PC-3 (cell line): ENCODE data around the gene ST6GALNAC2. TPM values are rescaled to one million over a fixed set of nuclear protein-coding genes. Genes with fewer than 3 reads are reported as not detected.

Source experiments
- ATAC-seq: fragments of 200-7000 bp; cut with Tn5 transposase; 2 replicates; pipeline ENCODE4 v1.9.1; 2020; ENCODE audit warnings: mild to moderate bottlenecking, moderate library complexity
- BruUV-seq: library from RNA; stranded (reverse); fragments of 400-500 nt; replicated peaks from 2 replicates; lab custom pipeline; 2021; lab: Mats Ljungman, UMichigan
- CTCF ChIA-PET: fragments of 300-600 bp; sonication (Branson Sonifier 250); formaldehyde crosslinking; loops from one replicate; lab custom pipeline; 2022; ENCODE audit warnings: antibody characterized with exemption; lab: Charles Lee
- POLR2A ChIA-PET: fragments of 300-600 bp; sonication (Branson Sonifier 250); formaldehyde crosslinking; loops from one replicate; lab custom pipeline; 2022; ENCODE audit warnings: antibody characterized with exemption; ENCODE audit not compliant: unreplicated experiment; lab: Charles Lee
- DNase-seq: peaks from one replicate; pipeline ENCODE4 v3.0.0-alpha.2; 2015
- H2AFZ ChIP-seq: fragments of 300-600 bp; sonication (generic); 2 replicates; pipeline ENCODE4 v1.6.0; 2016; ENCODE audit warnings: antibody characterized with exemption, low read length
- H3F3A ChIP-seq: fragments of 300-600 bp; sonication (generic); one replicate; pipeline ENCODE4 v1.6.0; 2017; ENCODE audit warnings: antibody characterized with exemption, low read length, control low read depth, mild to moderate bottlenecking; ENCODE audit not compliant: unreplicated experiment
- H3K27ac ChIP-seq: fragments of 300-600 bp; sonication (generic); 2 replicates; pipeline ENCODE4 v1.5.1; 2016; ENCODE audit warnings: mild to moderate bottlenecking, low read length
- H3K27me3 ChIP-seq: fragments of 300-600 bp; sonication (generic); 2 replicates; pipeline ENCODE4 v1.6.1; 2016; ENCODE audit warnings: low read length, mixed read lengths
- H3K36me3 ChIP-seq: fragments of 300-600 bp; sonication (generic); 2 replicates; pipeline ENCODE4 v1.6.1; 2016; ENCODE audit warnings: low read depth, mixed run types, low read length, mixed read lengths
- H3K4me1 ChIP-seq: fragments of 300-600 bp; sonication (generic); 2 replicates; pipeline ENCODE4 v1.5.1; 2016; ENCODE audit warnings: low read length; ENCODE audit not compliant: insufficient read depth
- H3K4me2 ChIP-seq: fragments of 300-600 bp; sonication (generic); 2 replicates; pipeline ENCODE4 v1.6.0; 2016; ENCODE audit warnings: low read length
- H3K4me3 ChIP-seq: fragments of 300-600 bp; sonication (generic); 2 replicates; pipeline ENCODE4 v1.5.1; 2016; ENCODE audit warnings: mild to moderate bottlenecking, low read length, mixed read lengths
- H3K79me2 ChIP-seq: fragments of 300-600 bp; sonication (generic); 2 replicates; pipeline ENCODE4 v1.6.1; 2017; ENCODE audit warnings: low read length, mixed read lengths
- H3K9ac ChIP-seq: fragments of 300-600 bp; sonication (generic); 2 replicates; pipeline ENCODE4 v1.6.0; 2016; ENCODE audit warnings: mild to moderate bottlenecking, low read length
- H3K9me2 ChIP-seq: fragments of 300-600 bp; sonication (generic); replicated peaks from 2 replicates; pipeline ENCODE4 v1.6.1; 2016; ENCODE audit warnings: mixed run types, low read length, mixed read lengths
- H3K9me3 ChIP-seq: fragments of 300-600 bp; sonication (generic); 2 replicates; pipeline ENCODE4 v1.6.1; 2016; ENCODE audit warnings: low read length, mixed read lengths
- H4K20me1 ChIP-seq: fragments of 300-600 bp; sonication (generic); 2 replicates; pipeline ENCODE4 v1.6.1; 2016; ENCODE audit warnings: low read length, mixed read lengths
- CTCF ChIP-seq: fragments of 300-600 bp; sonication (generic); conservative IDR thresholded peaks from 2 replicates; pipeline ENCODE4 v1.5.1; 2017; ENCODE audit warnings: antibody characterized with exemption, low read depth, mild to moderate bottlenecking, low read length
- EZH2 ChIP-seq: fragments of 300-600 bp; sonication (generic); IDR thresholded peaks from one replicate; pipeline ENCODE4 v1.6.1; 2017; ENCODE audit warnings: antibody characterized with exemption, mild to moderate bottlenecking, low read length; ENCODE audit not compliant: unreplicated experiment
- EZH2phosphoT487 ChIP-seq: fragments of 300-600 bp; sonication (generic); IDR thresholded peaks from 2 replicates; pipeline ENCODE4 v1.6.1; 2018; ENCODE audit warnings: mild to moderate bottlenecking, antibody characterized with exemption, low read length, borderline replicate concordance
- intact Hi-C: fragments of 100-400 bp; cut with micrococcal nuclease; formaldehyde crosslinking; loops from 2 replicates; pipeline ENCODE4 v1.9.0; 2023
- total RNA-seq: library from RNA; depleted of rRNA; stranded (reverse); fragments of >200 nt; gene quantifications from 2 replicates; pipeline ENCODE4 v1.2.3, GENCODE V29; 2014

ST6GALNAC2 gene
- total RNA-seq, 1 experiment from 2014 or later, result 1.0 TPM

GRCh38 chr17:76579281-76579680, 6.4 kb downstream of the ST6GALNAC2 start:
- no peak for ATAC-seq
- Histone ChIP-seq H4K20me1 (no peaks in the 10 kb centered on the region), H3F3A (no peaks in the 10 kb centered on the region), H3K36me3 (no peaks in the 10 kb centered on the region), H3K4me3 (no peak overlapping the region), H3K27ac (no peak overlapping the region), H3K27me3 (no peaks in the 10 kb centered on the region), H2AFZ (no peak overlapping the region), H3K9ac (no peak overlapping the region), H3K9me2 (no peaks in the 10 kb centered on the region), H3K79me2 (no peaks in the 10 kb centered on the region), H3K4me1 (peaks cover 13% of the 10 kb centered on the region), H3K4me2 (no peak overlapping the region), H3K9me3 (no peaks in the 10 kb centered on the region)
- POLR2A ChIA-PET, result no interaction called here
- CTCF ChIA-PET, result no interaction called here
- no peak for DNase-seq
- no peak for TF ChIP-seq EZH2
- no peak for TF ChIP-seq CTCF
- TF ChIP-seq EZH2phosphoT487, result no peak
- intact Hi-C loops, result loop anchor here (2.0 kb wide), 1 partner anchor 20 kb away; no protein-coding TSS in a partner anchor
- BruUV-seq, result no TSS peak

GRCh38 chr17:76578376-76578775, 7.3 kb downstream of the ST6GALNAC2 start:
- POLR2A ChIA-PET, result interaction anchor here (0.5 to 1.0 kb wide), 6 partner anchors 10 to 483 kb away, joined by 3 to 5 read pairs (median 4); no protein-coding TSS in a partner anchor
- 0 out of 2 replicates have a peak overlapping the region, but pooled peaks have one; percentile 21 for H3K9ac ChIP-seq

More at GRCh38 chr17:76578376-76578775, 7.3 kb downstream of the ST6GALNAC2 start:
- Histone ChIP-seq H3K9me2 (no peaks in the 10 kb centered on the region), H3K4me2 (peak overlapping the region; percentile 62), H3K9me3 (no peaks in the 10 kb centered on the region), H3F3A (no peaks in the 10 kb centered on the region), H2AFZ (0 out of 2 replicates have a peak overlapping the region, but pooled peaks have one; percentile 6), H3K27ac (peak overlapping the region; percentile 73), H4K20me1 (no peaks in the 10 kb centered on the region), H3K27me3 (no peaks in the 10 kb centered on the region), H3K79me2 (no peaks in the 10 kb centered on the region), H3K4me3 (peak overlapping the region; percentile 22; the same call in 1 of the 2 replicates), H3K36me3 (no peaks in the 10 kb centered on the region), H3K4me1 (peaks cover 13% of the 10 kb centered on the region)
- DNase-seq (peak; percentile 84), ATAC-seq (peak; percentile 99)
- intact Hi-C loops, result loop anchor here (2.0 kb wide), 1 partner anchor 20 kb away; no protein-coding TSS in a partner anchor
- TF ChIP-seq CTCF, result no peak
- TF ChIP-seq EZH2phosphoT487, result no peak
- no peak for TF ChIP-seq EZH2
- no TSS peak for BruUV-seq
- CTCF ChIA-PET, result interaction anchor here (0.6 to 2.1 kb wide), 6 partner anchors 12 to 1739 kb away, joined by 3 to 8 read pairs (median 3); no protein-coding TSS in a partner anchor
